OCI-LY3 (cell line): ENCODE measurements around the gene NOXA1.

ENCODE experiments used
- H2AFZ ChIP-seq: fragments of 200-600, 300-600 bp; shearing (Covaris generic); 2 replicates; pipeline ENCODE4 v1.6.0; 2014; ENCODE audit warnings: antibody characterized with exemption, low read depth, low read length
- H3K27ac ChIP-seq: fragments of 200-600, 300-600 bp; sonication (generic); 2 replicates; pipeline ENCODE4 v1.5.1; 2014; ENCODE audit warnings: mild to moderate bottlenecking, low read length, moderate library complexity, mixed read lengths
- H3K27me3 ChIP-seq: fragments of 200-600, 300-600 bp; sonication (generic); 2 replicates; pipeline ENCODE4 v1.6.1; 2014; ENCODE audit warnings: low read depth, low read length, mixed read lengths
- H3K36me3 ChIP-seq: fragments of 200-600, 300-600 bp; sonication (generic); replicated peaks from 2 replicates; pipeline ENCODE3; 2014; ENCODE audit warnings: low read depth, low read length, mixed read lengths
- H3K4me1 ChIP-seq: fragments of 300-600, 200-600 bp; sonication (generic); 2 replicates; pipeline ENCODE4 v1.6.1; 2014; ENCODE audit warnings: low read length, mixed read lengths
- H3K4me2 ChIP-seq: fragments of 200-600, 300-600 bp; sonication (generic); 2 replicates; pipeline ENCODE4 v1.6.1; 2014; ENCODE audit warnings: low read length, mixed read lengths
- H3K4me3 ChIP-seq: fragments of 300-600, 200-600 bp; sonication (generic); 2 replicates; pipeline ENCODE4 v1.5.1; 2014; ENCODE audit warnings: antibody characterized with exemption, mild to moderate bottlenecking, low read length, moderate library complexity
- H3K79me2 ChIP-seq: fragments of 300-600, 200-600 bp; shearing (Covaris generic); 2 replicates; pipeline ENCODE4 v1.6.1; 2014; ENCODE audit warnings: mild to moderate bottlenecking, low read length, mixed read lengths
- H3K9ac ChIP-seq: fragments of 300-600, 200-600 bp; shearing (Covaris generic); 2 replicates; pipeline ENCODE4 v1.6.0; 2014; ENCODE audit warnings: mild to moderate bottlenecking, low read length, moderate library complexity
- H3K9me3 ChIP-seq: fragments of 200-600, 300-600 bp; shearing (Covaris generic); 2 replicates; pipeline ENCODE4 v1.6.1; 2014; ENCODE audit warnings: low read length, mixed read lengths; ENCODE audit not compliant: insufficient read depth
- H4K20me1 ChIP-seq: fragments of 200-600, 300-600 bp; sonication (generic); 2 replicates; pipeline ENCODE4 v1.6.1; 2016; ENCODE audit warnings: low read length, mixed read lengths; ENCODE audit not compliant: insufficient read depth
- EZH2phosphoT487 ChIP-seq: fragments of 200-600 bp; shearing (Covaris generic); IDR thresholded peaks from 2 replicates; pipeline ENCODE4 v1.6.1; 2018; ENCODE audit warnings: antibody characterized with exemption, mixed run types, low read depth
- TF ChIP-seq, protein P1 (sequence below): fragments of 200-600, 300-600 bp; sonication (generic); IDR thresholded peaks from 2 replicates; pipeline ENCODE4 v1.5.1; 2014; ENCODE audit warnings: antibody characterized with exemption, low read length, low read depth

NOXA1 gene

DNA sequence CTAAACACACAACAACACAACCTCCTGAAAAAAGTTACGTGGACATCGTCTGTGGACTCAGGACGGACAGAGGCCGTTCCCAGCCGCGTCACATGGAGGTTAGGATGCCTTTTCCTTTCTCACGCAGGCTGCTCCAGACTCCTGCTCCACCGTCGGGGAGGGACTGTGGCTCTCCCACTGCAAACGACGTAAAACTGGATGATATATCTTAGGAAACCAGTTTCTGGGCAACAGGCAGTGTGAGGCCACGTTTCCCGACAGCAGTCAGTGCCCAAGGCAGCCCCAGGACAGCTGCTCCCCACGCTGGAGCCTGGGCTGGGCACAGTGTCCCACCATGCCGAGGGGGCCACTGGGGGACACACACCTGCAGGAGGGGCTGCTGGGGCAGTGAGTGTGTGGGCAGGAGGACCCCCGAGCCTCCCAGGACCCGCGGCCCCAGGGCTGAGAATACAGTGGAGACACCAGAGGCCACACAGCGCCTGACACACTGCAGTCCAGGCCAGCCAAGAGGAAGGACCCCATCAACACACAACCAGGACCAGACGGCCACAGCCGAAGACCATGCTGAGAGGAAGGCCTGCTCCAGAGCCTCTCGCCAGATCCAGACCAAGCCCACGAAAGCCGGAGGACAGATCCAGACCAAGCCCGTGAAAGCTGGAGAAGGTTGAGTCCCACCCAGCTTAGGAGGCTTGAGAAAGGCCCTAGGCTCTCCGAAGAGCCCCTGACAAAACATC is 26.4 kb upstream of the NOXA1 start:
- no peak overlapping the region for H2AFZ ChIP-seq
- no peak overlapping the region for H3K9ac ChIP-seq
- no peak overlapping the region for H3K4me3 ChIP-seq
- H3K27me3 ChIP-seq = no peaks in the 10 kb centered on the region
- H4K20me1 ChIP-seq = no peaks in the 10 kb centered on the region
- no peak overlapping the region for H3K27ac ChIP-seq
- TF ChIP-seq EZH2phosphoT487 = no peak
- TF ChIP-seq, protein P1, sequence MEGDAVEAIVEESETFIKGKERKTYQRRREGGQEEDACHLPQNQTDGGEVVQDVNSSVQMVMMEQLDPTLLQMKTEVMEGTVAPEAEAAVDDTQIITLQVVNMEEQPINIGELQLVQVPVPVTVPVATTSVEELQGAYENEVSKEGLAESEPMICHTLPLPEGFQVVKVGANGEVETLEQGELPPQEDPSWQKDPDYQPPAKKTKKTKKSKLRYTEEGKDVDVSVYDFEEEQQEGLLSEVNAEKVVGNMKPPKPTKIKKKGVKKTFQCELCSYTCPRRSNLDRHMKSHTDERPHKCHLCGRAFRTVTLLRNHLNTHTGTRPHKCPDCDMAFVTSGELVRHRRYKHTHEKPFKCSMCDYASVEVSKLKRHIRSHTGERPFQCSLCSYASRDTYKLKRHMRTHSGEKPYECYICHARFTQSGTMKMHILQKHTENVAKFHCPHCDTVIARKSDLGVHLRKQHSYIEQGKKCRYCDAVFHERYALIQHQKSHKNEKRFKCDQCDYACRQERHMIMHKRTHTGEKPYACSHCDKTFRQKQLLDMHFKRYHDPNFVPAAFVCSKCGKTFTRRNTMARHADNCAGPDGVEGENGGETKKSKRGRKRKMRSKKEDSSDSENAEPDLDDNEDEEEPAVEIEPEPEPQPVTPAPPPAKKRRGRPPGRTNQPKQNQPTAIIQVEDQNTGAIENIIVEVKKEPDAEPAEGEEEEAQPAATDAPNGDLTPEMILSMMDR = no peak
- H3K4me1 ChIP-seq = no peaks in the 10 kb centered on the region
- no peaks in the 10 kb centered on the region for H3K36me3 ChIP-seq
- no peaks in the 10 kb centered on the region for H3K79me2 ChIP-seq
- no peaks in the 10 kb centered on the region for H3K9me3 ChIP-seq
- no peak overlapping the region for H3K4me2 ChIP-seq

DNA sequence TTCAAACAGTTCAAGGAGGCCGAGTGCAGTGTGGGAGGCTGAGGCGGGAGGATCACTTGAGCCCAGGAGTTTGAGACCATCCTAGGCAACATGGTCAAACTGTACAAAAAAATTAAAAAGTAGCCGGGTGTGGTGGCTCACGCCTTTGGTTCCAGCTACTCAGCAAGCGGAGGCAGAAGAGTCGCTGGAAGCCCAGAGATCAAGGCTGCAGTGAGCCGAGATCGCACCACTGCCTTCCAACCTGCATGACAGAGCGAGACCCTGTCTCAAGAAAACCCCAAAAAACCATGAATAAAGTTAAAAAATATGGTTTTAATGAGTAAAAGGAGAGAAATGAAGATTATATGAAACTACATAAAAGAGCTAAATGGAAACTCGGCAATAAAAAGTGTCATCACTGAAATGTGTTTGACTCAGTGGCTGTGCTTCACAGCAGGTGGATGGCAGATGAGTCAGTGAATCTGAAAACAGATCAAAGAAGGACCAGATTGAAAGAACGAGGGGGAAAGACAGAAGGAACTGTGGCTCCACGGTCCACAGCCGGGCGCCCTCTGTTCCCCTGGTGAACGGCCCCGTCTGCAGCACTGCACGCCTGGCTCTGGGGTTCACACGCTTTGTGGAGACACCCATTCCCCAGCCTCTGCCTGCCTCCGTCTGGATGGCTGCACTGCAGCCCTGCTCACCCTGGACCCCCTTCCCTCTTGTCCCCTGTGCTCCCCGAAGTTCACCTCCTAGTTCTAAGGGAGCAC is 25.3 kb upstream of the NOXA1 start:
- H3K4me1 ChIP-seq = no peaks in the 10 kb centered on the region
- H3K27ac ChIP-seq = no peak overlapping the region
- H4K20me1 ChIP-seq = no peaks in the 10 kb centered on the region
- no peaks in the 10 kb centered on the region for H3K36me3 ChIP-seq
- H3K4me3 ChIP-seq = no peak overlapping the region
- TF ChIP-seq, protein P1 = no peak
- TF ChIP-seq EZH2phosphoT487 = no peak
- no peak overlapping the region for H3K4me2 ChIP-seq
- H3K9ac ChIP-seq = no peak overlapping the region
- H3K27me3 ChIP-seq = no peaks in the 10 kb centered on the region
- no peaks in the 10 kb centered on the region for H3K9me3 ChIP-seq
- no peak overlapping the region for H2AFZ ChIP-seq
- H3K79me2 ChIP-seq = no peaks in the 10 kb centered on the region

DNA sequence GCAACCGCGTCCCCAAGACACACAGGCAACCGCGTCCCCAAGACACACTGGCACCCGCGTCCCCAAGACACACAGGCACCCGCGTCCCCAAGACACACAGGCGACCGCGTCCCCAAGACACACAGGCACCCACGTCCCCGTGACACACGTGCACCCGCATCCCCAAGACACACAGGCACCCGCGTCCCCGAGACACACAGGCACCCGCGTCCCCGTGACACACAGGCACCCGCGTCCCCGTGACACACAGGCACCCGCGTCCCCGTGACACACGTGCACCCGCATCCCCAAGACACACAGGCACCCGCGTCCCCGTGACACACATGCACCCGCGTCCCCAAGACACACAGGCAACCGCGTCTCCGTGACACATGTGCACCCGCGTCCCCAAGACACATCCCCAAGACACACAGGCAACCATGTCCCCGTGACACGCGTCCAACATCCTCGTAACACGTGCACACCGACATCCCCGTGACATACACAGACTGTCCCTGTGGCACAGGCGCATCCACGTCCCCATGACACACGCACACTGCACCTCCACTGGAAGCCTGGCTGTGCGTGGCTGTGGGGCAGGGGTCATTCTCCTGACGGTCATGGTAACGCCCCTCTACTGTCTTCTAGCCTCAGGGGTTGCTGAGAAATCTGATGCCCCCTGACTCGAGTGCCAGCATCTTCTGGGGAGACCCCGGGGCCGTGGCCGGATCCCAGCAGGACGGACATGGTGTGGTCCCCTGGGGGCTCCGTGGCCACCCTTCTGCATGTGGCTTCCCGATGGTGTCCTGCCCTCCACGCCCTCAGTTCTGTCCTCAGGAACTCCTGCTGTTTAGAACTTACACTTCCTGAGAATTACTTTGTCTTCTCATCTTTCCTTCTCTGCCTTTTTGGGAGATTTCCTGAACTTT is 24.4 kb upstream of the NOXA1 start:
- no peaks in the 10 kb centered on the region for H3K27me3 ChIP-seq
- H3K4me1 ChIP-seq = no peaks in the 10 kb centered on the region
- no peak overlapping the region for H3K4me2 ChIP-seq
- H3K9me3 ChIP-seq = no peaks in the 10 kb centered on the region
- H3K36me3 ChIP-seq = no peaks in the 10 kb centered on the region
- H2AFZ ChIP-seq = no peak overlapping the region
- H3K27ac ChIP-seq = no peak overlapping the region
- TF ChIP-seq, protein P1 = no peak
- TF ChIP-seq EZH2phosphoT487 = no peak
- no peaks in the 10 kb centered on the region for H3K79me2 ChIP-seq
- no peak overlapping the region for H3K9ac ChIP-seq
- H3K4me3 ChIP-seq = no peak overlapping the region
- H4K20me1 ChIP-seq = no peaks in the 10 kb centered on the region
